Retinal pigment epithelial cell (primary cell): ENCODE data around the gene ABHD17B.

ENCODE experiments used
- DNase-seq: peaks from one replicate; pipeline ENCODE4 v3.0.0-alpha.2; 2010; ENCODE audit warnings: low read depth
- H3K4me3 ChIP-seq: 2 replicates; pipeline ENCODE4 v1.5.1; 2011; ENCODE audit warnings: mild to moderate bottlenecking, low read length, control low read depth, moderate library complexity
- TF ChIP-seq, protein P1 (sequence below): conservative IDR thresholded peaks from 2 replicates; pipeline ENCODE4 v1.5.1; 2011; ENCODE audit warnings: low read depth, low read length, control low read depth, inconsistent platforms

The ABHD17B gene

DNA sequence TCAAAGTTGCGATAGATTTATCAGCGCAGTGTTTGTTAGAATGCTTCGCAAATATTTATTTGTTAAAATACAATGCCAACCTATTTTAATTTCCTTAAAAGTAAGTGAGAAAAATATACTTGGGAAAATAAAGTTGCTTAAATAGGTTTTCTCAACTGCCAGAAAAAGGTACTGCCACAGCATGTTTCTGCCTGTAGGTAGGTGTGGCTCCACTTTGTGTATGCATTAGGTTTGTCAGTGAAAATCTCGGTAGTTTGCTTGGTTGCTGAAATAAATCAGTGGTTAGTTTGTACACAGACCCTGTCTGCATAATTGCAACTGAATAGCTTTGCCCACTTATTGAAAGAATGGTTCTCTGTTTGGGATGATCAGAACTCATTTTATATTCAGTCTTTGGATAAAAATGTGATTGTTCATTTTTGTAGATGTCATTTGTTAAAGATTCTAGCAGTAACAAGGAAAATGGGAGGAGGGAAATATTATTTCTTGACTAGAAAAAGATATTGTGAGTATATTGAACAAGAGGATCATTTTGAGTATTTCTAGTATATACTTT, 26.2 kb upstream of the ABHD17B start:
- TF ChIP-seq, protein P1, sequence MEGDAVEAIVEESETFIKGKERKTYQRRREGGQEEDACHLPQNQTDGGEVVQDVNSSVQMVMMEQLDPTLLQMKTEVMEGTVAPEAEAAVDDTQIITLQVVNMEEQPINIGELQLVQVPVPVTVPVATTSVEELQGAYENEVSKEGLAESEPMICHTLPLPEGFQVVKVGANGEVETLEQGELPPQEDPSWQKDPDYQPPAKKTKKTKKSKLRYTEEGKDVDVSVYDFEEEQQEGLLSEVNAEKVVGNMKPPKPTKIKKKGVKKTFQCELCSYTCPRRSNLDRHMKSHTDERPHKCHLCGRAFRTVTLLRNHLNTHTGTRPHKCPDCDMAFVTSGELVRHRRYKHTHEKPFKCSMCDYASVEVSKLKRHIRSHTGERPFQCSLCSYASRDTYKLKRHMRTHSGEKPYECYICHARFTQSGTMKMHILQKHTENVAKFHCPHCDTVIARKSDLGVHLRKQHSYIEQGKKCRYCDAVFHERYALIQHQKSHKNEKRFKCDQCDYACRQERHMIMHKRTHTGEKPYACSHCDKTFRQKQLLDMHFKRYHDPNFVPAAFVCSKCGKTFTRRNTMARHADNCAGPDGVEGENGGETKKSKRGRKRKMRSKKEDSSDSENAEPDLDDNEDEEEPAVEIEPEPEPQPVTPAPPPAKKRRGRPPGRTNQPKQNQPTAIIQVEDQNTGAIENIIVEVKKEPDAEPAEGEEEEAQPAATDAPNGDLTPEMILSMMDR, result no peak
- no peak for DNase-seq
- no peak overlapping the region for H3K4me3 ChIP-seq

DNA sequence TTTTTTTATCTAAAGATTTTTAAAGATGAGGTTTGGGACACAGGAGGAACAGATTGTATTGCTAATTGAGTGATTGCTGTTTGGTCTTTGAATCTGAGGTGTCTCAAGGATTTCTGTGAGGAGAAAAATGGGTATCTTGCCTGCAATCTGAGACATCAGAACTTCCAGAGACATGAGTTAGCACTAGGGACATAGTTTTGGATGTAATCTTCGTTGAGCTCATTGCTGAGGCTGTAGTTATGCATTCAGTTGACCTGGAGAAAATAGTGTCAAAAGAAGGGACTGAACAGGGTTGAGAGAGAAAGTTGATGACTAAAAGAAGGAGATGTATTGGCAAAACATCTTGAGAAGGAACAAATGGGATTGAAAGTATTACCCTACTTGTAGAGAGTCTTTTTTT, 25.1 kb upstream of the ABHD17B start:
- DNase-seq, result no peak
- TF ChIP-seq, protein P1, result no peak
- no peak overlapping the region for H3K4me3 ChIP-seq

DNA sequence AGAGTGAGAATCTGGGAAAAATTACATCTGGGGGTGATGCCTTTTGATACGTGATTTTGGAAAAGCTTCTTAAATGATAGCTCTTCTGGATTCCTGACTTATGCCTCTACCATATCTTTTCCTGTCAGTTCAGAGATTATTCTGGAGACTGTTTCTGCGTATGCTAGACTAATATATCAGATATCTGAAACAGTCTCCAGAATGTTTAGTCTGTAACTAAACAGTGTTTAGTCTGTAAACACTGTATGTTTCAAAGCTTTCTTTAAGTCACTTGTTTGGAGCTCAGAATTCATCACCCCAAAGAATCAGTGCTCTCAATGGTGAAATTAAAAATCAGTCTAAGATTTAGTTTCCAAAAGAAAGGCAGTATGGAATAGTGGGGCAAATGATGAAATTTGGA, 20.2 kb upstream of the ABHD17B start:
- DNase-seq, result no peak
- TF ChIP-seq, protein P1, result no peak
- no peak overlapping the region for H3K4me3 ChIP-seq

DNA sequence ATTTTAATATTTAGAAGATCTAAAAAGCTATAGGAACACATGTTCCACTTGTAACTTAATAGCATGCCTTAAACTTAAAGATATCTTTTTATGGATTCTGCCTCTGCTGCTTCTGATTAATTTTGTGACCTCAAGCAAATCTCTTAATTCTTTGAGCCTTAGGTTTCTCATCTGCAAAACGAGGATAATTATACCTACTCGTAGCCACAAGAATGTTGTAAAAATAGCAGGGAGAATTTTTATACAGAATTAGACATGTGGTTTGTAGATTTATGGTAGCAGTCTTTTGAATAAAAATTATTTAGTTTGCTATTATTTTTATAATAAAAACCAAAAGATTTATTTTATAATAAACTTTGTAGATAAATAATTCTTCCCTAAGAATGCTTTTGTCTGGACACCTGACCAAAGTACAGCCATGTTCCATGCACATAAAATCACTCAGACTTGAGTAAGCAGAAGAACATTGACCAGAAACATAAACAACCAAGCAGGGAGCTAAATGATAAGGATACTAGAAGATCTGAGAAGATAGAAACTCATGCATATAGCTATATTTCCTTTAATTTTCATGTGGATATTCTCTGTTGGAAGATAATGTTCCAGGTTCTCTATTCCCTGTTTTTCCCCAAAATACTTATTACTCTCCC, 18.9 kb upstream of the ABHD17B start:
- TF ChIP-seq, protein P1, result no peak
- DNase-seq, result no peak
- H3K4me3 ChIP-seq, result no peak overlapping the region

DNA sequence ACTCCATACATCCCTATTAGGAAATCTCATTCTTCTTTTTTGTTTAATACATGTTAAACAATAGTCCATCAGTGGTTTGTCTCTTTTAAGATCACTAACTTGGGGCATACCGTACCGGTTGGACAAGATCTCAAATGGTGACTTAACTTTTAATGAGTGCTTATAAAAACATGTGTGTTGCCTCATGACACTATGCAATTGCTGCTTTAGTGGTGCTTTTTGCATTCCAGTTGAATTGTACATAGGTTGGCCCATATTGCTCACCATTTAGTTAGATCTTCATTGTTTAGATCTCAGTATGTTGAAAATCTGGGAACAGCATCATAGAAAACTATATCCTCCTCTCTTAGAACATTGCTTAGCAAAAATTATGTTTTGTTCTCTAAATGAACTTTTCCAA, 18.2 kb upstream of the ABHD17B start:
- no peak overlapping the region for H3K4me3 ChIP-seq
- TF ChIP-seq, protein P1, result no peak
- no peak for DNase-seq

DNA sequence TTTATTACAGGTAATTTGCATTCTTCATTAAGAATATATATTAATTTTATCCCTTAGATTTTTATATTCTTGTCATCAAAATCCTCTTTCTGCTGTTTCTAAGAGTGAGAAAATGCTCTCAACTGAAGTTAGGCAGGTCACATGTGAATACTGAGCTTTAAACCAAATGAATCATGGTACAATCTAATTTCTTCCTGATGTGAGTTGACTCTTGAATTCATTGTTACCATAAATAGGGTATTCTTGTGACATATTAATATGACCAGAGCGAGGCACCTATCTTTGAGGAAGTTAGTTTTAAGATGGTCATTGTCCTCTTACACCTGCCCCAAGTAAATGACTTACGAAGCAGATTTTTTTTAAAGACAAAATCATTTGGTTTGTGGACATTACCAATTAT, 17.8 kb upstream of the ABHD17B start:
- TF ChIP-seq, protein P1, result no peak
- no peak overlapping the region for H3K4me3 ChIP-seq
- no peak for DNase-seq

DNA sequence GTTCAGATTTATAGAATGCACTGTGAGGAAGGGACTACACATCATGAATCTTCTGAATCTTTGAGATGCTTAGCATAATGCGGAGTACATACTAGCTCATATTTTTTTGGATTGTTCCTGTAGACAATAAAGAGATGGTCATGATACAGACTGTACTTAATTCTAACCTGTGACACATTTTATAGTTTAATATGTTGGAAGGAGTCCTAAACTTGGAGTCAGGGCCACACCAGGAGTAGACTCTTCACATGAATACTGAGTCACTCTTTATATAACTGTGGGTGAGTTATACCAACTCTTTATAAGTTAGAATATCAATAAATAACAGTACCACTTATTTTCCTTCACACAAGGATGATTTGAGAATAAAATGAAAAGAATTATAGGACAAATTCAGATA, 17.4 kb upstream of the ABHD17B start:
- TF ChIP-seq, protein P1, result no peak
- no peak overlapping the region for H3K4me3 ChIP-seq
- DNase-seq, result no peak
